LHCN-M2 (cell line): ENCODE measurements around the gene PRKN. TPM values are rescaled to one million over a fixed set of nuclear protein-coding genes. Genes with fewer than 3 reads are reported as not detected.

Experiments used
- DNase-seq: peaks from one replicate; pipeline ENCODE4 v3.0.0-alpha.2; 2012; ENCODE audit warnings: low read depth
- total RNA-seq: library from RNA; depleted of rRNA; stranded (reverse); fragments of >200 nt; gene quantifications from 2 replicates; pipeline ENCODE4 v1.2.3, GENCODE V29; 2014

Gene PRKN
- total RNA-seq, 1 experiment from 2014 or later: 2.4 TPM

- no peak for DNase-seq
These were observed 983.9 kb downstream of the PRKN start for GRCh38 chr6:161743509-161744178.

- peak; percentile 15 for DNase-seq
These were observed 987.1 kb downstream of the PRKN start for GRCh38 chr6:161740486-161740885.

- DNase-seq: no peak
These were observed 990.7 kb downstream of the PRKN start for GRCh38 chr6:161736781-161737292.

GRCh38 chr6:161736326-161736725 is 991.2 kb downstream of the PRKN start:
- DNase-seq: no peak

- DNase-seq: no peak
These were observed 995.0 kb downstream of the PRKN start for GRCh38 chr6:161732594-161732993.

GRCh38 chr6:161727083-161727833 is 1000.3 kb downstream of the PRKN start:
- DNase-seq: no peak

GRCh38 chr6:161722394-161722793 is 1005.2 kb downstream of the PRKN start:
- no peak for DNase-seq

- DNase-seq: no peak
These were observed 1006.1 kb downstream of the PRKN start for GRCh38 chr6:161721511-161721910.

GRCh38 chr6:161716176-161716575 is 1011.4 kb downstream of the PRKN start:
- no peak for DNase-seq

GRCh38 chr6:161711938-161712337 is 1015.6 kb downstream of the PRKN start:
- DNase-seq: no peak

GRCh38 chr6:161711515-161711914 is 1016.1 kb downstream of the PRKN start:
- no peak for DNase-seq

- DNase-seq: no peak
These were observed 1016.9 kb downstream of the PRKN start for GRCh38 chr6:161710698-161711097.

- no peak for DNase-seq
These were observed 1026.5 kb downstream of the PRKN start for GRCh38 chr6:161701056-161701455.

- peak; percentile 11 for DNase-seq
These were observed 1030.8 kb downstream of the PRKN start for GRCh38 chr6:161696801-161697200.

GRCh38 chr6:161694995-161695394 is 1032.6 kb downstream of the PRKN start:
- DNase-seq: peak; percentile 42

- DNase-seq: no peak
These were observed 1040.9 kb downstream of the PRKN start for GRCh38 chr6:161686655-161687054.

GRCh38 chr6:161684731-161685475 is 1042.7 kb downstream of the PRKN start:
- DNase-seq: peak; percentile 3

- no peak for DNase-seq
These were observed 1044.2 kb downstream of the PRKN start for GRCh38 chr6:161683400-161683799.

- no peak for DNase-seq
These were observed 1044.6 kb downstream of the PRKN start for GRCh38 chr6:161682982-161683381.

GRCh38 chr6:161679980-161680538 is 1047.5 kb downstream of the PRKN start:
- DNase-seq: no peak

- no peak for DNase-seq
These were observed 1050.4 kb downstream of the PRKN start for GRCh38 chr6:161677188-161677587.

GRCh38 chr6:161676586-161676985 is 1051.0 kb downstream of the PRKN start:
- DNase-seq: no peak
